Stimulated activated CD8-positive, alpha-beta memory T cell treated with anti-CD3 and anti-CD28 coated beads, Interleukin-15, amount 100 ng/mL, for 24 hours (primary cell): Measurements from ENCODE around the gene PAK1.

Experiments used
- DNase-seq: peaks from one replicate; pipeline ENCODE4 v3.0.0-alpha.2; 2020; ENCODE audit warnings: low read depth

Gene PAK1

DNA sequence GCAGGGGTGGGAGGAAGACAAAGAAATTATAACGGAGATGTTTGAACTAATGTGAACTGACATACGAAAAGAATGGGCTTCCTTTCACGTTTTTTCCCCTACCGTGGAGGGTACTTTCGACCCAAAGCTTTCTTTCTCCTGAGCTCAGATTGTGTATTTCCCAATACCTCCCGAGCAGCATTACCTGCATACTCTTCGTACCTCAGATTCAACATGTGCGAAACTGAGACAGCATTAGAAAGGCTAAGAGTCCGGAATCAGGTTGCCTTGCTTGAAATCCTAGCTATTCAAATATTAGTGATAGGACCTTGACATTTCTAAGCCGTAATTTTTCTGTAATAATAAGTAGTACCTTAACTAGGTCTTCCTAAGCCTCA lies 778 bp upstream of the PAK1 start:
- DNase-seq = no peak

DNA sequence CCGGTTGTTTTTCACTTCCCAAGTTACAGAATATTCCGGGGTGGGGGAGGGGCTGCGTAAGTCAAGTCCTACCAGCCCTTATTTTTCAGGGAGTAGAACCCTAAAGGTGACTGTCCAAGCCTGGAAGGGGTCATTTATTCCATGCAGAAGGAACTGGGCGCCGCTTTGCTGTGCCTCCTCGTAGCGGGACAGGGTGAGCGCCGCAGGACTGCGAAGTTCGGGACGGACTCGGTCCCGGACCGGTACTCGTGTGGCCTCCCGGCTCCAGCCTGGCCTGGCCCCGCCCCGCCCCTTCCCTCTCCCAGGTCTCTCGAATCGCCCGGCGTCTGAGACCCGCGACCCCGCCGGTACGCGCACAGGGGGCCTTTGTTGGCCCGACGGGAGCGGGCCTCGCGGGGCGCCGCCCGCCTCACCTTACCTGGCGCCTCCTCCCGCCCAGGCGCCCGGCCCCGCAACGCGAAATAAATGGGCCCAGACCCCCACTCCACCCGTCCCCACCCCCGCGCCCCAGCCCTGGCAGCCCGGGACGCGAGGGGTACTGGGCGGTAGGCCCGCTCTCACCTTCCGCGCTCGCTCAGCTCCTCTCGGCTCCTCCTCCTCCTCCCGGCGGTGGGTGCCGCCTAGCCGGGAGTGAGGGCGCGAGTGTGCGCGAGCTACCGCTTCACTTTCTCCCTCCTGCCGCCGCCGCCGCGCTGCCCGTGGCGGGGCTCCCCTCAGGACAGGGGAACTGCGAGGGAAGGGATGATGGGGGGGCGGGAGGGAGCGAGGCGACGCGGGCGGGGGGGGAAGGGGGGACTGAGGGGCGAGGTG lies 698 bp downstream of the PAK1 start:
- peak; percentile 26 for DNase-seq

DNA sequence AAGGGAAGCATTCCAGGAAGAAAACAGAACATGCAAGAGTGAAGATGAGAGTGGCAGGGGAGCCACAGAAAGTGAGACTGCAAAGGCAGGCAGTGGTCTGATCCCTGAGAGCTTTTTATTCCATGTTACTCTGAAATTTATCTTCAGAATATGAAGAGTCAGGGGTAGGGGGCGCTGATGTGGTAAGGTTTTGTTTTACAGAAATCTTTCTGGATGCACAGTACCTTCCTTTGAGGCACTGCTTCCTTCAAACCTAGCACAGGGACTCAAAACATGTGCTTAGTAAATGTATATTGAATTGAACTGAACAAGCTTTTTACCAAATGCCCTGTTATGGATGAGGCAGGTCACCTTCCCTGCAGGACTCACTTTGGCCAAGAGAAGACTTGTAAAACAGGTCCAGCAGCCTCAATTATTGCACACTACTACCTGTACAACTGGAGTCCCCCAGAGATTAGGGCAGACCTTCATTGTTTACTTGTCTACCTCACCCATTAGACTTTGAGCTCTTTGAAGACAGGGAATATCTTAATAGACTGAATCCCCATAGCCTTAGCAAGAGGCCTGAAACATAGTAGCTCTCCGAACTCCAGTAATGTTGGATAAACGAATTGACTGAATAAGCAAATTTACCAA lies 2.2 kb downstream of the PAK1 start:
- no peak for DNase-seq

DNA sequence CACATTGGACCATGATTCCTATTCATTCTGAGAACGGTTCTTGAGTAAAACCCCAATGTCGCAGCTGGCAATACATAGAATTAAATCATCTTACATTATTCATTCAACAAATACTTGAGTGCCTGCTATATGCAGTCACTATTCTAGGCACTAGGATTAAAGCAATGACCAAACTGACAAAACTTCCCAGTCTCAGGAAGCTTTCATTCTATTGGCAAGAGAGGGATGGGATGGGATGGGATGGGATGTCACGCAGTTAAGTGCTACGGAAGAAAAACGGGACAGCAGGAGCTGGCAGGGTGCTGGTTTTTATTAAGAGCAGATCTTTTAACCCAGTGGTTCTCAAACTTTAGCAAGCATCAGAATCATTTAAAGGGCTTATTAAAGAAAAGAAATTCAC lies 2.9 kb downstream of the PAK1 start:
- no peak for DNase-seq

DNA sequence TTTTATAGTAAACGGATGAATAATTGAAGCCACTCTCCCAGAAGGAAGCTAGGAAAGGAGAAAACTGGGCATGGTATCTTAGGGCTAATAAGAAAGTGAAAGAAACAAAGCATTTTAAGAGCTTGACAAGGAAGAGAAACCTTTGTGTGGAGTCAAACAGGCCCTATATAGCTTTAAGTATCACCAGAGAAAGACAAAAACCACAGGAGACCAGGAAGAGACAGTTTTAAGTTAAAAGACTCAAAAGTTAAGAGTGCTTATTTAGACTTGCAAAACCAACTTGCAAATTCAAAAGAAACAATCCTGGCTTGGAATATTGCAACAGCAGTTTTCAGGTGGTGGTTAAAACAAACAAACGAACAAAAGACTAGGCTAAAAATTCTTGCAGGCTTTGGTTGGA lies 3.4 kb downstream of the PAK1 start:
- DNase-seq = no peak

DNA sequence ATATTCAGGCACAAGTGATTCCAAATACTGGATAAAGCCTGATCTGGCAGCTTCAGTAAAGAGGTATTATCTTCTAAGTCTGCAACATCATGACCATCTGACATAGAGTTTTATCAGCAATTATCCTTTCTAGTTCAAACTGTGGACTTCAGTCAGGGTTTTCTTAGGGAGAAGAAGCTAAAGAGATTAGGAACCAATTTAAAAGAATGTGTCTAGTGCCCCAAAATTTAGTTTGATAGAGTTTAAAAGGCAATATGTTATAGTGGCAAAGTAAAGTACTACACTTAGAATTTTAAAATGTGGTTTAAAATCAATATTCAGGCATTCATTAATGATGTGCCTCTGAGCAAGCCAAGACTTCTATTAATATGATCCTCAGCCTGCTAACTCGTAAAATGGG lies 5.4 kb downstream of the PAK1 start:
- no peak for DNase-seq

DNA sequence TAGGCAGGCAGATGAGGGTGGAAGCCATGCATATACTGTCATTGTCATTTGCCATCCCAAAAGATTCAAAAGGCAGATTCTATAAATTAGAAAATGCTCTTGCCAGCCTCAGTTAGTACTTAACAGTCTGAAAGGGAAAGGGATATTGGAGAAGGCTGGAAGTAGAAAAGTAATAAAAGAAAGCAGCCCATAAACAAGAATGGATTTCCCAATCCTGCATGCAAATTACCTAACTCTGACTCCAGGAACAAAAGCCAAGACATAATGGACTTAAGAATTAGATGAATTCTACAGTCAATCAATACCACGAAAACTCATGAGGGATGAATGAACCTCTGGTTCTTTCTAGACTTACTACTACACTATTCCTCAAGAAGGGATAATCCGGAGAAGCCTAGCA lies 5.9 kb downstream of the PAK1 start:
- no peak for DNase-seq

DNA sequence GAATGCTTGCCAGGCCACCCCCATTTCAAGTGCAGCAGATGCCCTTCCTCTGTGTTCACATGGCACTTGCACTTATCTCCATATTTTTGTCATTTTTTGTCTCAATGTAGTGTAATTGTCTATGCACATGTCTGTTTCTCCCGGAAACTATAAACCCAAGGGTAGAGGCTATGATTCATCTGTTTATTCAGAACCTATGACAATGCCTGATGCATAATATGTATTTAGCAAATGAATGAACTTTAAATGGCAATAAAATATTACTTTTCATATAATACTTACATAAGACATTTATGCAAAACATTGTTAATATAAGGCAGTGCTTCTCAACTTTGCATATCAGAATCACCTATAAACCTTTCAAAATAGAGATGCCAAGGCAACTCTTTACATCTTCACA lies 6.7 kb downstream of the PAK1 start:
- DNase-seq = no peak

DNA sequence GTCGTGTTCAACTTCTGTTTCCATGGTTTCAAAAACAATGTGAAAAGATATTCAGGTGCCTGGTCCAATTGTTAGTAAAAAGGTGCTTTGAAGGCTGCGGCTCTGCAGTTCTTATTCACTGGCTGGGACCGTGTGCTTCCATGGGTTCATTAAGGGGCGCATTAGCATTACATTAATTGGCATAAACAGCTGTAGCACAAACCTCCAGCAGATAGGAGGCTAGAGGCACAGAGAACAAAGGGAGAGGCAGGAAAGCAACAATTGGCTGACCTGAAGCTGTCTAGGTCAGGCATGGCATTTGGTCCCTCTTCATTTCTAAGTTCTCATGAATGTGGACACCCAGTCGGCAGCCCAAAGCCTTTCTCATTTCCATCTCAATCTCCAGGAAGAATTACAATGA lies 16.6 kb downstream of the PAK1 start:
- DNase-seq = no peak

DNA sequence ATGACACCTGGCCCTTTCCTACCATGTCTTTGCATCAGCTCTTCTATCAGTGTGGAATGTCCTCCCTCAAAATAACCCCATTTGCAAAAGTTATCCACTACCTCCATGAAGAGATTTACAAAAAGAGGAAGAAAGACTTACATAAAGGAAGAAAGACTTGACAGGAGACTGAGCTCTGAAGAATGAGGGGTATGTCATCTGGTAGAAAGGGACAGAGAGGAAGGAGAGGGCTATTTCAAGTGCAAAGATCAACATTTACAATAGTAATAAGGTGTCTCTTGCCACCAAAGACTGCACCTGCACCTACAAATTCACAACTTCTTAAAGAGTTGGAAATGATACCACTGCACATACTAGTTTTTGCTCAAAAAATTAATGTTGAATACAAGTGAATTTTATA lies 18.2 kb downstream of the PAK1 start:
- no peak for DNase-seq

DNA sequence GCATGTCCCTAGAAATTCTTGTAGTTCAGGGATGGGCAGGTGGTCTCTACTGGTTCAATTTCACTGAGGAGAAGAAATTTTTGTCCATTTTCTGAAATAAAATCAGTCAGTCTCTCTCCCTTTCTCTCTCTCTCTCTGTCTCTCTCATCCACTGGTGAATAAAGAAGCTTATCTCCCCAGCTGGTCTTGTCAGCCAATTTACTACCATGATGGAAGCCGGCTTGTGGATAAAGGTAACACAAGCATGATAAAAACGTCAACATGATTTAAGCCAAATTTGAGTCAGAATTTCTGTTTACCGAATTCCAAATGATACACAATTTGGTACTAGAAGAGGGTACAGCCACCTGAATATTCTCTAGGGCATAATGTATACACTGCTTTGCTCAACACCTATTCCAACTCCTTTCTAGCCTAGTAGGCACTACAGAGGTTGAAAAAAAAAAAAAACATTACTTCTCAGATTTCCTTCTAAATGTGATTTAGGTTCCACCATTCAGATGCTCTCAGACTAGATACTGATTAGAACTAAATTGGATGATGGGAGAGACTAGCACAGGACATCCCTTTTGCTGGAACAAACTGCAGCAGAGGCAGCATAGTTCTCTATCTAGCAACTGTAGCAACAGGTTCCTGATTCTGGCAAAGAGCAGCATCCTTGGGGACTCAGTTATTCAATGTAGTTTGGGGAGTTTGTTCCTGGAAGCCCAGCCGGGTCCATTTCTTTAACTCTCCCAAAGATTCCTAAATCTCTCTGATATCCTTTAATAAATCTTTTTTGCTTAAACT lies 18.8 kb downstream of the PAK1 start:
- no peak for DNase-seq

DNA sequence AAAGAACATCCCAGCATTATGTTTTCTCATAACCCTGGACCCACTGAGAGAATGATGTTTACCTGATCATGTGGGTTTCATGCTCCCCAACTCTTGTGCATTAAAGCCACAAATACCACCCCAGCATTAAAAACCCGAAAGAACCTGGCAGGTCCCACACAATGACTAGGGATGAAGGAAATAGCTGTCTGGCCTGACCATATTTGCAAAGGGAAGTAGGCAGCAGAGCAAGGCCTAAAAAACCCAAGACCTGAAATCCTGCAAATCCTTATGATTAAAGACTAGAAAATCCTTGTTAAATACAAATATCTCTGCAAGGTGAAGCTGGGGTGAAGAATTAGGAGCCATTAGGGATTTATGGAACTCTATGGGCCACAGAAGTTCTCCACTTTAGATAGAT lies 23.7 kb downstream of the PAK1 start:
- DNase-seq = no peak

DNA sequence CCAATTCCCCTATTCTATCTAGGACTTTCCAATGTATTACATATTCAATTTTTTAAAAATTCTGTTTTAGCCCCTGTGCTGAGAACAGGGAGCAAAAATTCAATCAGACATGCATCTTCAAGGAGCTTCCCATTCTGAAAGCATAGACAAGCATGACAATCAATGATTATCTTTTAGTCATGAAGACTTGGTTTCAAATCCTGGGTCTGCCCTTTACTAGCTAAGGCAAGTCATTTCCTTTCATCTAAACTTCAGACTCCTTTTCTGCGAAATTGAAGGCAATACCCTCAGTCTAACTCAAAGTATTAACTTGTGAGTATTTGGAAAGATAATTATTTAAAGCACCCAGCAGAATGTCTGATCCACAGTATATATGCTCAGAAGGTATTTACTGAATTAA lies 24.1 kb downstream of the PAK1 start:
- no peak for DNase-seq

DNA sequence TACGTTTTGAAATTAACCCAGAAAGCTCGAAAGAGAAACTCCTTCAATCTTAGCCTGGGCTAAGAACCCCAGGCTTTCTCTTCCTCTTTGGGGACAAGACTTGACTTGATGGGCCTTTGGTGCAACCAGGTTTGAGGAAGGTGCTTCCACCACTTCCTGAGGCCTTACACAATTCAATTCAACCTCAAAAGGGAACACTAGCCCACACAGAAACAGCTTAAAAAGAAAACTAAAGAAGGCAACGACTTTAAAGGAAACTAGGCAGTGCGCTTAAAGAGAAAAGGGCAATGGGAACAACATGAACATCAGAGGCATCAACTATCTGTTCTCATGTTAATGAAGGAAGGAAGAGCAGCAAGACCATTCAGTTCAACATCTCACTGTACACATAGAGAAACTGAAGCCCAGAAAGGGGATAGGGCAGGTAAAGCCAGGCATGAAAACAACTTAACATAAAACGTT lies 24.8 kb downstream of the PAK1 start:
- DNase-seq = no peak

DNA sequence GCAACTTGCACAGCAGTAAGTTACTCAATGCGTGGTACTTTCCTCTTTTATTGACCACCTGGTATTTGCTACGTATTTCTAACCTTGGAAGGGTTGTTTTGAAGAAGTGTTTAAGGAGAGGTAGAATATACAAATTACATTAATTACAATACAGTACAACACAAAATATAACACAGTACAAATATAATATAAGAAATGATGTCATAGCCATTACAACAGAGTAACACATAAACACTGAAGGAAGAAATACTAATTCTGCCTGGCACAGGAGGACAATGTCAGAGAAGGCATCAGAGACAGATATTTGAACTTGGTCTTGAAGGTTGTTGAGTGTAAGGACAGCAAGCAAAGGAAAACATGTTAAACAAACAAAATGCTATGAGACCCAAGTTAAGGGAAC lies 25.6 kb downstream of the PAK1 start:
- DNase-seq = no peak

DNA sequence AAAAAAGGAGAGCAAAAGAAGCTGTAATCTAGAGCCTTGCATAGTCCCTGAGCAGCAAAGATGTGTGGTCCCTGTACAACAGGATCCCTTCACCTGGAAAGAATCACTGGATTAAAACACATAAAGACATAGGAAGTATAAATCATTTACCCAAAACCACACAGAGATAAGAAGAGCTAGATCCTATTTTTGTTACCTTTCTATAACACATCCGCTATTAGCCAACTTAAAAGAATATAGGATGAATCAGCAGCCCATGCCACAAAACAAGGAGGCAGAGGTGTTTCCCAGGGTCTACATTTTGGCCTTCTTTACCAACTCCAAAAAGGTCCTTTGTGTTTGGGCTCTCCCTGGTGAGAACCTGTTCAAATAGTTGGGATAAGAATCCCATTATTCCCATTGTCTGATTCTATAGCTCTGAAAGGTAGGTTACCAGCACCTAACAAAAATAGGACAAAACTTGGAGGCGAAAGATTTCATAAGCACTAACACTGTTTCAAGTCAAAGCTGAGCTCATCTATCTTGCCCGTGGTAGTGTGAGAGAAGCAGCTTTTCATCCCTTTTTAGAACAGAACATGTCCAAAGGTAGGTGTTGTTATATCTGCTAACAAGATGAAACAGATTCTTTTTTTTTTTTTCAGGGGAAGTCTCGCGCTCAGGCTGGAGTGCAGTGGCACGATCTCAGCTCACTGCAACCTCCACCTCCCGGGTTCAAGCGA lies 26.8 kb downstream of the PAK1 start:
- no peak for DNase-seq

DNA sequence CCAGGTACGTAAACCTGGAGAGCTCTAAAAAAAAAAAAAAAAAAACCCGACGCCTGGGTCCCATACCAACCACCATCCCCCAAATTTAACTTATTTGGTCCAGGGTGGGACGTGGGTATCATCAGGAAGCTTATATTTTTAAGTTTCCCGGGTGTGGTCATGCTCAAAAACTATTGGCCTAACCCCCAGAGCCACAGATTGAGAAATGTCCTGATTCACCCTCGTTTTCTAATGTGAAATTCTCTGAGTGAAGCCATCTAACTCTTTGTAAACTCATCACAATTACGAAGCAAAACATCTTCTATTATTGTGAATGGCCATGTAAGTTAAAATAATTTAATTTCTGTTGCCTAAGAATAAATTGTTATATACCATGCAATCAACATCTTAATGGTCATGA lies 29.6 kb downstream of the PAK1 start:
- no peak for DNase-seq

DNA sequence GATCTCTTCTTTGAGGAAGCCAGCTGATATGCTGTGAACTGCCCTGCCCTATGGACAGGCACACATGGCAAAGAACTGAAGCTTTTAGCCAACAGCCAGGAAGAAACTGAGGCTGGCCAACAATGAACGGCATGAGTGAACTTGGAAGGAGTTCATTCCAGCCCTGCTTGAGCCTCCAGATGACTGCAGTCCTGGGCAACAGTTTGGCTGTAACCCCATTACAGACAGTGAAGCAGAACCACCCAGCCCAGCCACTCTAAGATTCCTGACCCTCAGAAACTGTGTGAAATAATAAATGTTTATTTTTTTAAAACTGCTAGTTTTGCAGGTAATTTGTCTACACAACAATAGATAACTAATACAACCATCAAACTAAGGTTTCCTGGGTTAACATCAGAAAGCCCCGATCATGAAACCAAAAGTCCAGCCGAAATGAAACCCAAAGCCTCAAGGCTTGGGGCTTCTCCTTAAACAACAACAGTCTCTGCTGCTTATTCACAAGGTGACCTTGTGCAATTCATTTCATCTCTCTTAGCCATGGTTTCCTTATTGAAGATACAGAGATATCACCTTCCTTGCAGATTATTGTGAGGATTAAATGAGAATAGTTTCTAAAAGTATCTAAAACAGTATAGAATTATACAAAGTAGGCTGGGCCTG lies 31.4 kb downstream of the PAK1 start:
- no peak for DNase-seq

DNA sequence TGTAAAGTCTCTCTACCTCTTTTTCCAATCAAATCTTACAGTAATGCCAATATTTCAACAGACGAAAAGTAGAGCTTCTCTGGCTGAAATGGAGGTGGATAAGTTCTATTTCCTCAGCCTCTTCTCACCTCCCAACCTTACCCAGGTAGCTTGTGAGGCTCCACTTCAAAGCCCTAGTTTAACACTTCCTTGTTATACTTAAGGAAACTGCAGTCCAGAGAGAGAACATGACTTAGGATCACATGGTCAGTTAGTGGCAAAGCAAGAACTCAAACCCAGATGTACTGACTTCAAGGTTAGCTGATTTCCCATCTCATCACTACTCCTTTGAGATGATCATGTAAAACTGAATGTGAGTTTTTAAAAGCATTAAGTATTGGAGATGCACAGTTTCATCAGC lies 32.5 kb downstream of the PAK1 start:
- no peak for DNase-seq

DNA sequence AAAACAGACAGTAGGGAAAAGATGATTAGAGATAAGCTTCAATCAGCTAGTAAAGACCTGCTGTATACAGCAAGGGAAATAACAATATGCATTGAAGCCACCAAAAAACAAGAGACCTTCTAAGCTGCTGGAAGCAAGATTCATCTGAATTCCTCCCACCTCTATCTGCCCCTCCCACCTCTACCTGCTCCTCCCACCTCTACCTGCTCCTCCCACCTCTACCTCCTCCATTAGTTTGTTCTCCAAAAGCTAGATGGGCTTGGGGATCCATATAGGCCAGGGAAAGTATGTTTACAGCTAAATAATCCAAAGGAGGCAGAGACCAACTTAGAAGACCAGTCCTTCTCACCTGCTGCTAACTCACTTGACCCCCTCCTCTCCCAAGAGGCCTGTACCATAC lies 33.2 kb downstream of the PAK1 start:
- DNase-seq = no peak

DNA sequence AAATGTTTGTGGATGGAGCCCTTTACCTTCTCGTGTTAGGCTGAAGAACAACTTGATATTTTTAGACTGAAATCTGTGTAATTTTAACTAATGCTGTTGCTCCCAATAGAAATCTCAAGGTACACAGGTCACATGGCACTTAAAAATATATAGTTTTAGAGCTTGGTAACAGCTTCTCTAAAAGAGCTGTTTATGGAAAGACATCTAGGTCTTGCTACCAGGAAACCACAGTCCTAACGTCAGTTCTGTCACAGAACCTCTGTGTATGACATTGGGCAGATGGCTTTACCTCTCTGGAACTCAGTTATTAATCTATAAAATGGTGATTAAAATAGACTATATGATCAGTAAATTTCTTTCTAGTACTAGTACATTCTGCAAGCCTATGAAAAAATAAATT lies 35.4 kb downstream of the PAK1 start:
- no peak for DNase-seq

DNA sequence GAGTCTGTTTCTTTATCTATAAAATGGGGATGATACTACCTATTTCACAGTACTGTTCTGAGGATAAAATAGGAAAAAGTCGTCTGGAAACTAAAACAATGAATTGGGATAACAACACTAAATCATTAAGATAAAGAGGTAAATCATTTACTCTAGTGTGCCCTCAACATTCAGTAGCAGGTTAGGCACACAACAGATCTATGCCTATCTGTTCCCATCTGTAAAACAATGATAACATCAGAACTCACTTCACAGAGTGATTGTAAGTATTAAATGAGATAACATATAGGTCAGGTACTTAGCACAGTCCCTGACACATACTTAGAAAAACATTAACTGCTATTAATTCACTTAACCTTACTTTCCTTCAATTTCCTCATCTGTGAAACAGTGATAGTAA lies 36.9 kb downstream of the PAK1 start:
- DNase-seq = no peak
